HepG2 (cell line): ENCODE data around the gene CENPB. TPM values are rescaled to one million over a fixed set of nuclear protein-coding genes. Genes with fewer than 3 reads are reported as not detected.

Source experiments
- AKAP8 ChIP-seq: sonication (generic); formaldehyde crosslinking; IDR thresholded peaks from 2 replicates; pipeline ENCODE4 v1.5.1; 2020; ENCODE audit warnings: mild to moderate bottlenecking, missing genetic modification reagents
- ATF7-NPFF ChIP-seq: sonication (generic); formaldehyde crosslinking; IDR thresholded peaks from 2 replicates; pipeline ENCODE4 v1.8.1; 2023; ENCODE audit warnings: mild to moderate bottlenecking, low read depth, missing genetic modification reagents, moderate library complexity
- EP300 ChIP-seq, 3 experiments: sonication (generic) in 1 of 3; formaldehyde crosslinking in 1 of 3; IDR thresholded peaks; 2 replicates each; pipeline versions ENCODE4 v1.5.1 to v1.6.1; 2011 to 2020; ENCODE audit warnings: low read depth in 2 of 3, low read length in 2 of 3, borderline replicate concordance in 1 of 3, improper control_type of control experiment in 1 of 3, mild to moderate bottlenecking in 1 of 3, missing genetic modification reagents in 1 of 3, moderate library complexity in 1 of 3
- FOSL2 ChIP-seq: sonication (generic); formaldehyde crosslinking; IDR thresholded peaks from 2 replicates; pipeline ENCODE4 v1.4.0; 2020; ENCODE audit warnings: missing genetic modification reagents
- GABPA ChIP-seq, 2 experiments: IDR thresholded peaks; 2 replicates each; pipeline ENCODE4 v1.6.1; 2011 to 2016; ENCODE audit warnings: low read depth in 2 of 2, low read length in 1 of 2, missing biosample characterization in 1 of 2, missing genetic modification characterization in 1 of 2
- GTF3A ChIP-seq: sonication (generic); formaldehyde crosslinking; conservative IDR thresholded peaks from 2 replicates; pipeline ENCODE4 v1.4.0; 2020; ENCODE audit warnings: mild to moderate bottlenecking, missing genetic modification reagents
- NFRKB ChIP-seq: fragments of 450-650 bp; IDR thresholded peaks from 2 replicates; pipeline ENCODE4 v1.6.1; 2017
- ONECUT2 ChIP-seq: sonication (generic); formaldehyde crosslinking; IDR thresholded peaks from 2 replicates; pipeline ENCODE4 v1.4.0; 2020; ENCODE audit warnings: missing genetic modification reagents
- RARG ChIP-seq: sonication (generic); formaldehyde crosslinking; IDR thresholded peaks from 2 replicates; pipeline ENCODE4 v1.4.0; 2020; ENCODE audit warnings: low read depth, mild to moderate bottlenecking, missing genetic modification reagents
- SIX4 ChIP-seq: sonication (generic); formaldehyde crosslinking; IDR thresholded peaks from 2 replicates; pipeline ENCODE4 v1.4.0; 2020; ENCODE audit warnings: missing genetic modification reagents
- SOX5 ChIP-seq: IDR thresholded peaks from 2 replicates; pipeline ENCODE4 v1.6.1; 2016; ENCODE audit warnings: borderline replicate concordance
- TCF7 ChIP-seq: sonication (generic); IDR thresholded peaks from 2 replicates; pipeline ENCODE4 v1.6.1; 2016; ENCODE audit warnings: antibody characterized with exemption, low read depth
- THYN1 ChIP-seq: sonication (generic); formaldehyde crosslinking; IDR thresholded peaks from 2 replicates; pipeline ENCODE4 v1.8.1; 2023; ENCODE audit warnings: low read depth, mild to moderate bottlenecking, moderate library complexity, missing genetic modification reagents, borderline replicate concordance
- YEATS2 ChIP-seq: sonication (generic); formaldehyde crosslinking; IDR thresholded peaks from 2 replicates; pipeline ENCODE4 v1.4.0; 2020; ENCODE audit warnings: missing genetic modification reagents, borderline replicate concordance
- ZBTB7B ChIP-seq: sonication (generic); formaldehyde crosslinking; IDR thresholded peaks from 2 replicates; pipeline ENCODE4 v1.4.0; 2020; ENCODE audit warnings: missing genetic modification reagents
- ZKSCAN5 ChIP-seq: sonication (generic); formaldehyde crosslinking; IDR thresholded peaks from 2 replicates; pipeline ENCODE4 v1.5.1; 2020; ENCODE audit warnings: mild to moderate bottlenecking, missing genetic modification reagents
- ZNF460 ChIP-seq: sonication (generic); formaldehyde crosslinking; IDR thresholded peaks from 2 replicates; pipeline ENCODE4 v1.5.1; 2020; ENCODE audit warnings: missing genetic modification reagents, mild to moderate bottlenecking, borderline replicate concordance
- ZNF558 ChIP-seq: sonication (generic); formaldehyde crosslinking; IDR thresholded peaks from 2 replicates; pipeline ENCODE4 v1.9.0; 2022; ENCODE audit warnings: mild to moderate bottlenecking, missing genetic modification reagents, borderline replicate concordance
- ZNF678 ChIP-seq: sonication (generic); formaldehyde crosslinking; IDR thresholded peaks from 2 replicates; pipeline ENCODE4 v1.4.0; 2020; ENCODE audit warnings: mild to moderate bottlenecking, missing genetic modification reagents
- polyA plus RNA-seq, 8 experiments: library from polyadenylated mRNA; depleted of rRNA in 3 of 8; stranded (reverse) in 7 of 8; unstranded in 1 of 8; fragments of >200 nt; fragmentation: Illumina TruSeq in 4 of 8; extraction: Trizol in 4 of 8; gene quantifications; 2 replicates each; pipeline versions ENCODE4 v1.2.1 to v1.2.3, GENCODE V29; 2011 to 2016; ENCODE audit warnings: low read depth in 4 of 8, missing spikeins in 1 of 8, mixed read lengths in 1 of 8; ENCODE audit not compliant: insufficient read depth in 1 of 8
- total RNA-seq, 5 experiments: library from RNA; depleted of rRNA; stranded (reverse); fragments of >200 nt; fragmentation: Illumina TruSeq; extraction: Trizol; gene quantifications; 2 replicates each; pipeline ENCODE4 v1.2.3, GENCODE V29; 2016; ENCODE audit warnings: low read depth in 1 of 5
- TF ChIP-seq, protein P1 (sequence below): IDR thresholded peaks from 2 replicates; pipeline ENCODE4 v1.6.1; 2012; ENCODE audit warnings: inconsistent platforms
- TF ChIP-seq, protein P2 (sequence below): sonication (generic); formaldehyde crosslinking; conservative IDR thresholded peaks from 2 replicates; pipeline ENCODE4 v1.5.0; 2020; ENCODE audit warnings: missing genetic modification reagents
- TF ChIP-seq, protein P3 (sequence below): sonication (generic); formaldehyde crosslinking; IDR thresholded peaks from 2 replicates; pipeline ENCODE4 v1.9.0; 2021; ENCODE audit warnings: missing genetic modification reagents, mild to moderate bottlenecking, borderline replicate concordance
- TF ChIP-seq, protein P4 (sequence below): sonication (generic); formaldehyde crosslinking; IDR thresholded peaks from 2 replicates; pipeline ENCODE4 v1.5.0; 2020; ENCODE audit warnings: mild to moderate bottlenecking, missing genetic modification reagents

The CENPB gene
- total and polyA plus RNA-seq, 2 of the 13 experiments (the other 11 are each of a cell fraction or from before 2014, with no cell fraction given) = 10.4 to 54.5 TPM

DNA sequence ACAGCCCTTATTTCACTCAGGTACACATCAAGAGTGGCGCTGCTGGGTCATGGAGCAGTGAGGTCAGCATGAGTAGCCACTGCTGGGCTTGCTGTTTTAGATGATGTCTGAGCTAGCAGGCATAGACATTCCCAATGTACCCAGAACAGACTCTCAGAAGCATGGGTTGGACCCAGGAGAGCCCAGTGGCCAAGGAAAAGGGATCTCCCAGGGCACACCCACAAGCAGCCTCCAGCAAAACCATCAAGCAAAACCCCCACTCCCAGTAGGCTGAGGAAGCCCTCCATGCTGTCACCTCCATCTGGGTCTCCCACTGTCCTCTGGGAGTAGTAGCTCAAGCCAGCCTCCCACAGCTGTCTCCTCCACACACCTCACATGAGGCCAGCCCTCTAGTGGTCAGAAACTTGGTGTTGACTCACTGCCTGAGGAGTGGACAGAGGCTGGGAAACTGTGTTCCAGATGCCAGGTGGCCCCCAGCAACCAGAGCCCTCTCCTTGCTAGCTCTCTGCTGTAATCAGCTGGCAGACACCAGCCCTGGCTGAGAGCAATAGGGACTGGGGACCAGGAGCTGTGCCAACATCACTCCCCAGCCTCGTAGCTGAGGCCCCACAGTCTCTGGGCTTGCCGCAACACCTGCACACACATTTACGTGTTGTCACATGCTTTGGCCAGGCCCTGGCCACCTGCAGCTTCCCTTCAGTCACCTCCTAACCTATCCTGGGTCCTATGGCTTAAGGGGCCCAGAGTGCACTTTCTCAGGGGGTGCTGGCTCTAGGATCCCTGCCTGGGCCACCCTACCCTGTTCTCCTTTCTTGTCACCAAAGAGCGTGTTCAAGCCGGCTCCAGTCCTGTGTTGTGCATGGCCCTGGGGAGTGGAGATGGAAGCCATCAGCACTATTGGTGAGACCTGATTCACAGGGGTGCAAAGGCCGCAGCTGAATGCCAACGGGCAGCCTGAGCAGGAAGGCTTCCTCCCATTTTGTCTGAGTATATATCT is 31.9 kb upstream of the CENPB start (continued):
- TF ChIP-seq RARG (CRISPR knock-in tag) = no peak
- TF ChIP-seq, protein P1, sequence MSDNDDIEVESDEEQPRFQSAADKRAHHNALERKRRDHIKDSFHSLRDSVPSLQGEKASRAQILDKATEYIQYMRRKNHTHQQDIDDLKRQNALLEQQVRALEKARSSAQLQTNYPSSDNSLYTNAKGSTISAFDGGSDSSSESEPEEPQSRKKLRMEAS = peak; percentile 90
- no peak for TF ChIP-seq ONECUT2 (CRISPR knock-in tag)
- TF ChIP-seq AKAP8 (CRISPR knock-in tag) = peak; percentile 62; the same call in 1 of the 2 replicates
- TF ChIP-seq ZBTB7B (CRISPR knock-in tag) = peak; percentile 91
- TF ChIP-seq, protein P2, sequence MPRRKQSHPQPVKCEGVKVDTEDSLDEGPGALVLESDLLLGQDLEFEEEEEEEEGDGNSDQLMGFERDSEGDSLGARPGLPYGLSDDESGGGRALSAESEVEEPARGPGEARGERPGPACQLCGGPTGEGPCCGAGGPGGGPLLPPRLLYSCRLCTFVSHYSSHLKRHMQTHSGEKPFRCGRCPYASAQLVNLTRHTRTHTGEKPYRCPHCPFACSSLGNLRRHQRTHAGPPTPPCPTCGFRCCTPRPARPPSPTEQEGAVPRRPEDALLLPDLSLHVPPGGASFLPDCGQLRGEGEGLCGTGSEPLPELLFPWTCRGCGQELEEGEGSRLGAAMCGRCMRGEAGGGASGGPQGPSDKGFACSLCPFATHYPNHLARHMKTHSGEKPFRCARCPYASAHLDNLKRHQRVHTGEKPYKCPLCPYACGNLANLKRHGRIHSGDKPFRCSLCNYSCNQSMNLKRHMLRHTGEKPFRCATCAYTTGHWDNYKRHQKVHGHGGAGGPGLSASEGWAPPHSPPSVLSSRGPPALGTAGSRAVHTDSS = peak; percentile 22
- TF ChIP-seq, protein P3, sequence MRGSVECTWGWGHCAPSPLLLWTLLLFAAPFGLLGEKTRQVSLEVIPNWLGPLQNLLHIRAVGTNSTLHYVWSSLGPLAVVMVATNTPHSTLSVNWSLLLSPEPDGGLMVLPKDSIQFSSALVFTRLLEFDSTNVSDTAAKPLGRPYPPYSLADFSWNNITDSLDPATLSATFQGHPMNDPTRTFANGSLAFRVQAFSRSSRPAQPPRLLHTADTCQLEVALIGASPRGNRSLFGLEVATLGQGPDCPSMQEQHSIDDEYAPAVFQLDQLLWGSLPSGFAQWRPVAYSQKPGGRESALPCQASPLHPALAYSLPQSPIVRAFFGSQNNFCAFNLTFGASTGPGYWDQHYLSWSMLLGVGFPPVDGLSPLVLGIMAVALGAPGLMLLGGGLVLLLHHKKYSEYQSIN (CRISPR knock-in tag) = no peak
- no peak for TF ChIP-seq GTF3A (CRISPR knock-in tag)
- no peak for TF ChIP-seq ZNF678 (CRISPR knock-in tag)
- no peak for TF ChIP-seq GABPA (IDR thresholded peaks at IDR 0.05; ENCODE audit: low read depth, low read length)
- TF ChIP-seq GABPA (CRISPR knock-in tag; IDR thresholded peaks at IDR 0.05; ENCODE audit: low read depth) = peak; percentile 23; the same call in 1 of the 2 replicates
- TF ChIP-seq FOSL2 (CRISPR knock-in tag) = peak; percentile 95
- no peak for TF ChIP-seq TCF7
- TF ChIP-seq, protein P4, sequence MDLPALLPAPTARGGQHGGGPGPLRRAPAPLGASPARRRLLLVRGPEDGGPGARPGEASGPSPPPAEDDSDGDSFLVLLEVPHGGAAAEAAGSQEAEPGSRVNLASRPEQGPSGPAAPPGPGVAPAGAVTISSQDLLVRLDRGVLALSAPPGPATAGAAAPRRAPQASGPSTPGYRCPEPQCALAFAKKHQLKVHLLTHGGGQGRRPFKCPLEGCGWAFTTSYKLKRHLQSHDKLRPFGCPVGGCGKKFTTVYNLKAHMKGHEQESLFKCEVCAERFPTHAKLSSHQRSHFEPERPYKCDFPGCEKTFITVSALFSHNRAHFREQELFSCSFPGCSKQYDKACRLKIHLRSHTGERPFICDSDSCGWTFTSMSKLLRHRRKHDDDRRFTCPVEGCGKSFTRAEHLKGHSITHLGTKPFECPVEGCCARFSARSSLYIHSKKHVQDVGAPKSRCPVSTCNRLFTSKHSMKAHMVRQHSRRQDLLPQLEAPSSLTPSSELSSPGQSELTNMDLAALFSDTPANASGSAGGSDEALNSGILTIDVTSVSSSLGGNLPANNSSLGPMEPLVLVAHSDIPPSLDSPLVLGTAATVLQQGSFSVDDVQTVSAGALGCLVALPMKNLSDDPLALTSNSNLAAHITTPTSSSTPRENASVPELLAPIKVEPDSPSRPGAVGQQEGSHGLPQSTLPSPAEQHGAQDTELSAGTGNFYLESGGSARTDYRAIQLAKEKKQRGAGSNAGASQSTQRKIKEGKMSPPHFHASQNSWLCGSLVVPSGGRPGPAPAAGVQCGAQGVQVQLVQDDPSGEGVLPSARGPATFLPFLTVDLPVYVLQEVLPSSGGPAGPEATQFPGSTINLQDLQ (CRISPR knock-in tag) = no peak; the same call in 1 of the 2 replicates
- TF ChIP-seq THYN1 (CRISPR knock-in tag) = no peak; the same call in 1 of the 2 replicates
- TF ChIP-seq YEATS2 = peak; percentile 86; the same call in 1 of the 2 replicates
- no peak; the same call in 1 of the 2 replicates for TF ChIP-seq SIX4
- peak; percentile 80 for TF ChIP-seq SOX5 (CRISPR knock-in tag)
- no peak for TF ChIP-seq EP300 (IDR thresholded peaks at IDR 0.05; ENCODE audit: low read depth in 2 of 2, low read length in 2 of 2)
- no peak; the same call in 1 of the 2 replicates for TF ChIP-seq EP300 (CRISPR knock-in tag; IDR thresholded peaks at IDR 0.05; ENCODE audit: borderline replicate concordance)
- TF ChIP-seq ZNF460 (CRISPR knock-in tag) = peak; percentile 17; the same call in 1 of the 2 replicates
- no peak for TF ChIP-seq NFRKB
- peak; percentile 93 for TF ChIP-seq ZKSCAN5 (CRISPR knock-in tag)
- TF ChIP-seq ZNF558 (CRISPR knock-in tag) = no peak
- no peak; the same call in 1 of the 2 replicates for TF ChIP-seq ATF7-NPFF (CRISPR knock-in tag)
